Effector memory CD4-positive, alpha-beta T cell (primary cell): Measurements from ENCODE around the gene SLC17A8.

Experiments
- DNase-seq, 3 donors: peaks; one replicate each; pipeline ENCODE4 v3.0.0-alpha.2; 2020
- H3K27ac ChIP-seq: 2 replicates; pipeline ENCODE4 v1.7.0; 2013; ENCODE audit warnings: mild to moderate bottlenecking, low read length, moderate library complexity; ENCODE audit not compliant: insufficient read depth, poor library complexity, severe bottlenecking
- H3K27me3 ChIP-seq: replicated peaks from 2 replicates; pipeline ENCODE4 v1.7.0; 2013; ENCODE audit warnings: mild to moderate bottlenecking, low read length; ENCODE audit not compliant: insufficient read depth, control insufficient read depth, poor library complexity, severe bottlenecking
- H3K36me3 ChIP-seq: 2 replicates; pipeline ENCODE4 v1.7.0; 2013; ENCODE audit warnings: mild to moderate bottlenecking, low read length, moderate library complexity; ENCODE audit not compliant: control insufficient read depth, insufficient read depth
- H3K4me1 ChIP-seq: 2 replicates; pipeline ENCODE4 v1.7.0; 2013; ENCODE audit warnings: low read length, mild to moderate bottlenecking; ENCODE audit not compliant: control insufficient read depth, insufficient read depth, poor library complexity, severe bottlenecking
- H3K4me3 ChIP-seq: 2 replicates; pipeline ENCODE4 v1.7.0; 2013; ENCODE audit warnings: low read length, low read depth, mild to moderate bottlenecking; ENCODE audit not compliant: insufficient read depth, poor library complexity, severe bottlenecking
- H3K9me3 ChIP-seq: 2 replicates; pipeline ENCODE4 v1.7.0; 2013; ENCODE audit warnings: mild to moderate bottlenecking, low read length, moderate library complexity; ENCODE audit not compliant: control insufficient read depth

Gene SLC17A8

DNA sequence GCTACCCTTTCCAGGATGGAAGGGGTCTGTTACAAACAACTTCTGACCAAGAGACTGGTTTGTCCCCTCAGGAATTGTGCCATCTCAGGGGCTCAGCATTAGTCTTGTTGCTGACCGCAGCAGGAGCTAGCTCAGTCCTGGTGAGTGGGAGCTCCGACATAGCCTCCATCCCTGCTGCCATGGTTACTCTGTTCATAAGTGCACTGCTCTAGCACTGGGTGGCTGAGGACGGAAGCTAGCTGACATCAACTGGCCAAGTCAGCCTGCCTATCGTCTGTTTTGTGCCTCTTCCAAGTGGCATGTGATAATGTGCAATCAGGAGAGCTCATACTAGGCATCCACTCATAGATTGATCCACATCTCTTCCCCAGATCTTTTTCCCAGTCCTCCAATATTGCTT lies 7.5 kb downstream of the SLC17A8 start:
- Histone ChIP-seq H3K27me3 (no peaks in the 10 kb centered on the region), H3K9me3 (no peaks in the 10 kb centered on the region), H3K27ac (no peak overlapping the region), H3K4me3 (no peak overlapping the region), H3K4me1 (no peaks in the 10 kb centered on the region), H3K36me3 (no peaks in the 10 kb centered on the region)
- DNase-seq = no peak

DNA sequence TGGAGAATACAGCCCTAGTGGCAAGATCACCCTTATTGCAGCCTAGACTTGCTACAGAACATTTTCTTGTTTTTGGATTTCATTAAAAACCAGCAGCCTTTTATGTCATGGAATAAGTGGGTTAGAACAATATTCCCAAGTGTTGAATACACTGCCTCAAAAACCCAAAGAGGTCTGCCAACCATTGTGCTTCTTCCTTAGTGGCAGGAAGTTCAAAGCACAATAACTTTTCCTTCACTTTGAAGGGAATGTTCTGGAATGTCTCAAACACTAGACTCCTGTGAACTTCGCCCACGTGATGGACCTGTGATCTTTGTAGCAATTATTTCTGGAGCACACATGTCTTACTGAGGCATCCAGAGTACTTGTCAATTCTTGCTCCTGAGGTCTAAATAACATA lies 8.5 kb downstream of the SLC17A8 start:
- Histone ChIP-seq H3K27me3 (no peaks in the 10 kb centered on the region), H3K4me1 (no peaks in the 10 kb centered on the region), H3K36me3 (no peaks in the 10 kb centered on the region), H3K4me3 (no peak overlapping the region), H3K27ac (no peak overlapping the region), H3K9me3 (no peaks in the 10 kb centered on the region)
- DNase-seq = no peak

DNA sequence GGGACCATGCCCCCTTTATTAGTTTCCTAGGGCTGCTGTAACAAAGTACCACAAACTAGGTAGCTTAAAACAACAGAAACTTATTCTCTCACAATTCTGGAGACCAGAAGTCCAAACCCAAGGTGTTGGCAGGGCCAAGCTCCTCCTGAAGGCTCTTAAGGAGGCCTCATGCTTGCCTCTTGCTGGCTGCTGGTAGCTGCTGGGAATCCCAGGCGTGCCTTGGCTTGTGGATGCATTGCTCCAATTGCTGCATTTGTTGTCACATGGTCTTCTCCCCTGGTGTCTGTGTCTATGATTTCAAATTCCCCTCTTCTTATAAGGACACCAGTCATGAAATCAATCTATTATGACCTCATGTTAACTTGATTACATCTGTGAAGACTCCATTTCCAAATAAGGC lies 11.2 kb downstream of the SLC17A8 start:
- H3K36me3 ChIP-seq = no peaks in the 10 kb centered on the region
- H3K27me3 ChIP-seq = no peaks in the 10 kb centered on the region
- no peak for DNase-seq

DNA sequence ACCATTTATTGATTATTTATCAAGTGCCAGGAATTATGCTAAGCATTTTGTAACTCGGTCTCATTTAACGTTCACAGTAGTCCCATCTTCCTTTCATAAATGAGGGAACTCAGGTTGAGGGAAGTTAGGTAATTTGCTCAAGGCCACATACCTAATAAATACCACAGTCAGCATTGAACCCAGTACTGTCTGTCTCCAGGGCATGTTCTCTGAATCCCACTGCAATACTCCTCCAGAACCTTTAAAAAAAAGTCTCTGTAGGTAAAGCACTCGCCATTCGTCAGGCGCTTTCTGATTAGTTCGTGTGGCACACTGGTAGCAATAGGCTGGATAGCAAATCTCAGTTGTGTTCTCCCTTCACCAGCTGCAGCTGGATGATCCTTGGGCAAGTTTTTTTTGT lies 14.3 kb downstream of the SLC17A8 start:
- DNase-seq = no peak
- Histone ChIP-seq H3K4me1 (no peaks in the 10 kb centered on the region), H3K4me3 (no peak overlapping the region), H3K9me3 (no peaks in the 10 kb centered on the region), H3K27me3 (no peaks in the 10 kb centered on the region), H3K36me3 (no peaks in the 10 kb centered on the region), H3K27ac (no peak overlapping the region)

More for the DNA sequence above, 11.2 kb downstream of the SLC17A8 start:
- Histone ChIP-seq H3K4me3 (no peak overlapping the region), H3K4me1 (no peaks in the 10 kb centered on the region), H3K27ac (no peak overlapping the region), H3K9me3 (no peaks in the 10 kb centered on the region)

DNA sequence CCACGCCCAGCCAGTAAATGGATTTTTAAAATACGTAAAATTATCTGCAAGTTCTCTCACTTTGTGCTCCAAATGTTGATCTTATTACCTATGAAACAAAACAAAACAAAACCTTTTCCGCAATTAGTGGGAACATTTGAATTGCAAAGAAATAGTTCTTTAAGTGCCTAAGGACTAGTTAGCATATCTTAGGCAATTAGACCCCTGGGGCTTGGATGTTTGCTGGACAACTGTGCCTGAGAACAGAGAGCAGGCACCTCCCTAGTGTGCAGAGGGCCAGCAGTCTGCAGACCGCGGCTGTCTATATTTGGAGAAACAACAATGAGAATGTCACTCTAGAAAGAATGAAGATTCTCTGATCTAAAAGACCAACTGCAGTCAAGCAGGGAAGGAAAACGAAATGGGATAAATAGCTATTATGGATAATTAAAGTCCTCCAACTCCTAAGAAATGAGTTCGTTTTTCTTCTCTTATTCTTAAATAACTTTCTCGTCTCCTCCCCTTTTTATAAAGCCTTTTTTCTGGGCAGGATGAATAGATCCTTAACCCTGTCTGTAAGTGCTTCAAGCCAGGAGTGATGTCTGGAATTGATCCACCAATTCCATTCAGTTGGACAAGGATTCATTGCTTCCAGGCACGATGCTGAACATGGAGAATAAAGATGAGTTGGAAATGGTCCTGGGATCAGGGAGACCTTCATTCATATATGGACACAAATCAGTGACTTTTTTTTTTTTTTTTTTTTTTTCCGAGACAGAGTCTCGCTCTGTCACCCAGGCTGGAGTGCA lies 16.2 kb downstream of the SLC17A8 start:
- Histone ChIP-seq H3K4me3 (no peak overlapping the region), H3K4me1 (no peaks in the 10 kb centered on the region), H3K36me3 (no peaks in the 10 kb centered on the region), H3K27ac (no peak overlapping the region), H3K9me3 (no peaks in the 10 kb centered on the region), H3K27me3 (no peaks in the 10 kb centered on the region)
- no peak for DNase-seq

DNA sequence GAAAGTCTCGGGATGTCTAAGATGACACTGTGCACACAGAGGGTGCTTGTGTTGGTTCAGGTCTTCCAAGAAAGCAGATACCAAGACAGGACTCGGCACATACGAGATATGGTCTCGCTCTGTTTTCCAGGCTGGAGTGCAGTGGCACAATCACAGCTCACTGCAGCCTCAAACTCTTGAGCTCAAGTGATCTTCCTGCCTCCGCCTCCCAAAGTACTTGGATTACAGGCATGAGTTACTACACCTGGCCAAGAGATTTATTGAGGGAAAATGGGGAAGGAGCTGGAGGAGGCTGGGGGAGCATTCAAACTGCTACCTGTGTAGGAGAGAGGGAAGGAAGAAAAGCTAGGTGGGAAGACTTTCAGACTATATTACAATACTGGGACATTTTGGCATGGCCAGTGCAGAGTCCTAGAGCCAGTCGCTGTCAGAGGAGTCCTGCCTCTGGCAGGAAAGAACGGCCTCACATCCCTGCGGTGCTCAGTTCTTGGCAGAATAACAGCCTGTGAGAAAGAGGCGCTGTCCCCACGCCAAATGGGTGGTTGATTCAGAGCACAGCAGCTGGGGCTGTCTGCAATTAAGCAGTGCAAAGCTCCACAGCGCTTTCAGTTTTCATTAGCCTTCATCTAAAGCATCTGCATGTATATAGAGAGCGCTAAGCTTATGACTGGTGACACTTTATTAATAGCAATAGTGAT lies 18.3 kb downstream of the SLC17A8 start:
- Histone ChIP-seq H3K27me3 (no peaks in the 10 kb centered on the region), H3K9me3 (no peaks in the 10 kb centered on the region), H3K36me3 (no peaks in the 10 kb centered on the region), H3K27ac (no peak overlapping the region), H3K4me1 (no peaks in the 10 kb centered on the region), H3K4me3 (no peak overlapping the region)
- no peak for DNase-seq

DNA sequence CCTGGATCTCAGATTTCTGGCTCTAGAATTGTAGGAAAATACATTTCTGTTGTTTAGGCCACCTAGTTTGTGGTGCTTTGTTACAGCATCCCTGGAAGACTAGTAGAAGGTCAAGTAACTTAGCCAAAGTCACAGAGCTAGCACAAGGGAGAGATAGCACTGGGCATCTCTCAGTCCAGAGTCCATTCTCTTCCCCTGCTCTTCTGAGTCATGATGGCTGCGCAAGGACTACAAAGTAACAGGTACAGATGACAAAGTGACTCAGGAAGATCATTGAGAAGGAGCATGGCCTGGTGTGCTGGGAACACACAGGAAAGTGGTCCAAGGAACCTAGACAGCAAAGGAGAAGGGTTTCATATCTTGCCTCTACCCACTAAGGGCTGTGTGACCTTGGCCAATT lies 19.3 kb downstream of the SLC17A8 start:
- Histone ChIP-seq H3K27me3 (no peaks in the 10 kb centered on the region), H3K4me1 (no peaks in the 10 kb centered on the region), H3K27ac (no peak overlapping the region), H3K4me3 (no peak overlapping the region), H3K36me3 (no peaks in the 10 kb centered on the region), H3K9me3 (no peaks in the 10 kb centered on the region)
- DNase-seq = no peak

DNA sequence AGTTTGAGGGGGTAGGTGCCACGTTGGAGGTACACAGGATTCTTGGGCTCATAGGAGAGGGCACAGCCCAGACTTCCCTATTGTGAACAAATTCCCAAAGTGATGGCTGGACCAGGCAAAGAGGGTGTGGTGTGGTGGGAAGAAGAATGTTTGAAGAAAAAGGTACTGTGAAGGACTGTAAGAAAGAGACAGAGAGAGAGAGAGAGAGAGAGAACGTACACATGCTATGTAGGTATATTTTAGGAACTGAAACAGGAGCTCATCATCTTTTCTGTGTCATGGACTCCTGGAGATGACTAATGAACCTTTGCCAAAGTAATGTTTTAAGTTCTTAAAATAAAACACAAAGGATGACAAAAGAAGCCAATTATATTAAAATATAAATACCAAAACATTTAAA lies 24.5 kb downstream of the SLC17A8 start:
- Histone ChIP-seq H3K36me3 (no peaks in the 10 kb centered on the region), H3K9me3 (no peaks in the 10 kb centered on the region), H3K4me1 (no peaks in the 10 kb centered on the region), H3K4me3 (no peak overlapping the region), H3K27me3 (no peaks in the 10 kb centered on the region), H3K27ac (no peak overlapping the region)
- no peak for DNase-seq

DNA sequence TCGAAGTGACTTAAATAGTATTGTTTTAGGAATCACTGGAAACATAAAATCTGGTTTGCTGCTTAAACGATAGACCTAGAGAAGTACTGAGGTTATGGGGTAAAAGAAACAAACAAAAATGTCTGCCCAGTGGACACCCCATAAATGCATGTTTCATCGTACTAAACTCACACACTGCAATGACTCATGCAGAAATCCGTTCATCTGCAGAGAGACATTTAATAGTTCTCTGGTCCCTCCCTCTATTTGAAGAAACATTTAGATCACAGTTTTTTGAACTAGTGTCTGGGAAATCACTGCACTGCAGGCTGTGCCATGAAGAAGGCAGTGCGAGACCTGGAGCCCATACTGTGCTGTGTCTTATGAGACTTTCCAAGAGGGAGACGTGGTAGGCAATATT lies 25.5 kb downstream of the SLC17A8 start:
- no peak overlapping the region for H3K4me3 ChIP-seq
- H3K27me3 ChIP-seq = no peaks in the 10 kb centered on the region
- H3K27ac ChIP-seq = no peak overlapping the region
- no peak for DNase-seq
- no peaks in the 10 kb centered on the region for H3K36me3 ChIP-seq
- H3K4me1 ChIP-seq = no peaks in the 10 kb centered on the region
- H3K9me3 ChIP-seq = no peaks in the 10 kb centered on the region
